DND-41 (cell line): ENCODE data around the gene TUBA4B.

Experiments
- ATAC-seq: fragments of 200-7000 bp; cut with Tn5 transposase; 3 replicates; pipeline ENCODE4 v1.9.1; 2021; ENCODE audit warnings: low read depth; ENCODE audit not compliant: insufficient read depth
- DNase-seq: peaks from one replicate; pipeline ENCODE4 v3.0.0-alpha.2; 2020
- H2AFZ ChIP-seq: 2 replicates; pipeline ENCODE4 v1.6.0; 2012; ENCODE audit warnings: low read depth, low read length
- H3K27ac ChIP-seq: 2 replicates; pipeline ENCODE4 v1.5.1; 2012; ENCODE audit warnings: low read length, inconsistent platforms
- H3K27me3 ChIP-seq: fragments of 200-600 bp; sonication (generic); 2 replicates; pipeline ENCODE4 v1.6.0; 2012; ENCODE audit warnings: low read length, mild to moderate bottlenecking, inconsistent platforms; ENCODE audit not compliant: insufficient read depth, poor library complexity
- H3K36me3 ChIP-seq: 2 replicates; pipeline ENCODE4 v1.5.1; 2012; ENCODE audit warnings: low read length, inconsistent platforms; ENCODE audit not compliant: insufficient read depth
- H3K4me1 ChIP-seq: 2 replicates; pipeline ENCODE4 v1.5.1; 2012; ENCODE audit warnings: mild to moderate bottlenecking, low read length; ENCODE audit not compliant: insufficient read depth
- H3K4me2 ChIP-seq: 2 replicates; pipeline ENCODE4 v1.6.0; 2012; ENCODE audit warnings: mild to moderate bottlenecking, moderate library complexity, low read length, inconsistent platforms; ENCODE audit not compliant: insufficient read depth
- H3K4me3 ChIP-seq, 2 experiments: fragments of 200-600 bp in 1 of 2; shearing (Covaris generic) in 1 of 2; 2 replicates each; pipeline ENCODE4 v1.5.1; 2012 to 2016; ENCODE audit warnings: inconsistent platforms in 2 of 2, low read length in 2 of 2, mild to moderate bottlenecking in 2 of 2, low read depth in 1 of 2, moderate library complexity in 1 of 2
- H3K79me2 ChIP-seq: 2 replicates; pipeline ENCODE4 v1.6.0; 2012; ENCODE audit warnings: low read length, inconsistent platforms; ENCODE audit not compliant: insufficient read depth
- H3K9ac ChIP-seq: 2 replicates; pipeline ENCODE4 v1.6.0; 2012; ENCODE audit warnings: low read depth, mild to moderate bottlenecking, inconsistent platforms, low read length, moderate library complexity
- H3K9me3 ChIP-seq: 2 replicates; pipeline ENCODE4 v1.5.1; 2012; ENCODE audit warnings: low read length, moderate library complexity, mild to moderate bottlenecking, inconsistent platforms; ENCODE audit not compliant: insufficient read depth, severe bottlenecking
- H4K20me1 ChIP-seq: 2 replicates; pipeline ENCODE4 v1.6.0; 2012; ENCODE audit warnings: low read length; ENCODE audit not compliant: insufficient read depth
- EZH2 ChIP-seq: IDR thresholded peaks from 3 replicates; pipeline ENCODE4 v1.6.1; 2012; ENCODE audit warnings: borderline replicate concordance, low read depth, mild to moderate bottlenecking, moderate library complexity, low read length, inconsistent platforms; ENCODE audit not compliant: severe bottlenecking
- TF ChIP-seq, protein P1 (sequence below): IDR thresholded peaks from 2 replicates; pipeline ENCODE4 v1.5.1; 2012; ENCODE audit warnings: borderline replicate concordance, low read length, moderate library complexity, mild to moderate bottlenecking; ENCODE audit not compliant: poor library complexity, severe bottlenecking; ENCODE audit errors: extremely low read depth

TUBA4B gene

DNA sequence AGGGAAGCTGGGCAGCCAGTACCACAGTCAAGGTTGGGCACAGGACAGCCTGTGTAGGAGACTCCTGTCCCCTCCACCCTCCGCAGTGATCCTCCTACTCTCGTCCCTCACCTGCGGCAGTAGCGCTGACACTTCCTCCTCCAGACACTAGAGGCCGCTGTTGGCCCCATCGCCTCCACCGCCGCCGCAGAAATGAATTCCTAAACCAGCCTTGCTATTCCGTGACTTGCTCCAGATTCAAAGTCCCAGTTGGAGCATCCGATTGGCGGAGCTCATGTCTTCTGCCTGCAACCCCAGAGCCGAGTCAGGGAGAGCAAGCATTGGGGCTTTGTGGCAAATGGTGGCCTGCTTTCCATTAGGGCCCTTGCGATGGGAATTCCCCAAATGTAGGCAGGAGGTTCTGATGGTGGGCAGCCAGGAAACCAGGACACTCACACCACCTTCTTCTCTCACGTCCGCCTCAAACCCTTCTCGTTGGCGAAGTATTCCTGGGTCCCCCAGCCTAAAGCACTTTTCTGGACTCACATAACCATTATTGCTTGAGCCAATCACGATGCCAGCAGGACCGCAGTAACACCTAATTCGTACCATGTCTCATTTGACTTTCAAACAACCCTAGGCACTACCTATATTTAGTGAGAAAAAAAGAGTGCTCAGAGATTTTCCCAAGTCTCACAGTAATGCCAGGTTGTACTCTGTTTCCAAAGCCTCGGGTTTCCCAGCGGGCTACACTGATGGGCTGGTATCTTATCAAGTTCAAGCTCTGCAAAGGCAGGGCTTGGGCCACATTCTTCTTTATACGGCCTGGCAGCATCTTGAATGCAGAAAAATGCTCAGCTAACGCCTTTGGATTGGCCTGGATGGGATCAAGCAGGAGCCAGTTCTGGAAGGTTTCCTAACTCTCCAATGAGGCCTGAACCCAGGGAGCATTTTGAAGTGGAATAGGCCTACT is 24.9 kb downstream of the TUBA4B start:
- peak; percentile 24 for ATAC-seq
- H3K79me2 ChIP-seq = no peaks in the 10 kb centered on the region
- peak overlapping the region; percentile 61; the same call in 1 of the 2 replicates for H3K27ac ChIP-seq
- peak overlapping the region; percentile 64; the same call in 1 of the 2 replicates for H3K9ac ChIP-seq
- H3K27me3 ChIP-seq = no peaks in the 10 kb centered on the region
- H3K4me3 ChIP-seq = peak overlapping the region in 1 of 2 experiments; percentile 60; a peak in 2 of 4 replicates
- peak; percentile 73 for DNase-seq
- H2AFZ ChIP-seq = peak overlapping the region; percentile 51; the same call in 1 of the 2 replicates
- no peak for TF ChIP-seq EZH2
- TF ChIP-seq, protein P1, sequence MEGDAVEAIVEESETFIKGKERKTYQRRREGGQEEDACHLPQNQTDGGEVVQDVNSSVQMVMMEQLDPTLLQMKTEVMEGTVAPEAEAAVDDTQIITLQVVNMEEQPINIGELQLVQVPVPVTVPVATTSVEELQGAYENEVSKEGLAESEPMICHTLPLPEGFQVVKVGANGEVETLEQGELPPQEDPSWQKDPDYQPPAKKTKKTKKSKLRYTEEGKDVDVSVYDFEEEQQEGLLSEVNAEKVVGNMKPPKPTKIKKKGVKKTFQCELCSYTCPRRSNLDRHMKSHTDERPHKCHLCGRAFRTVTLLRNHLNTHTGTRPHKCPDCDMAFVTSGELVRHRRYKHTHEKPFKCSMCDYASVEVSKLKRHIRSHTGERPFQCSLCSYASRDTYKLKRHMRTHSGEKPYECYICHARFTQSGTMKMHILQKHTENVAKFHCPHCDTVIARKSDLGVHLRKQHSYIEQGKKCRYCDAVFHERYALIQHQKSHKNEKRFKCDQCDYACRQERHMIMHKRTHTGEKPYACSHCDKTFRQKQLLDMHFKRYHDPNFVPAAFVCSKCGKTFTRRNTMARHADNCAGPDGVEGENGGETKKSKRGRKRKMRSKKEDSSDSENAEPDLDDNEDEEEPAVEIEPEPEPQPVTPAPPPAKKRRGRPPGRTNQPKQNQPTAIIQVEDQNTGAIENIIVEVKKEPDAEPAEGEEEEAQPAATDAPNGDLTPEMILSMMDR = peak; percentile 99
- H3K4me1 ChIP-seq = peaks cover 27% of the 10 kb centered on the region
- 0 out of 2 replicates have a peak, but pooled peaks cover 2% of the 10 kb centered on the region for H3K36me3 ChIP-seq
- no peaks in the 10 kb centered on the region for H3K9me3 ChIP-seq
- H4K20me1 ChIP-seq = peaks cover 4% of the 10 kb centered on the region; the same call in 1 of the 2 replicates
- peak overlapping the region; percentile 96 for H3K4me2 ChIP-seq

DNA sequence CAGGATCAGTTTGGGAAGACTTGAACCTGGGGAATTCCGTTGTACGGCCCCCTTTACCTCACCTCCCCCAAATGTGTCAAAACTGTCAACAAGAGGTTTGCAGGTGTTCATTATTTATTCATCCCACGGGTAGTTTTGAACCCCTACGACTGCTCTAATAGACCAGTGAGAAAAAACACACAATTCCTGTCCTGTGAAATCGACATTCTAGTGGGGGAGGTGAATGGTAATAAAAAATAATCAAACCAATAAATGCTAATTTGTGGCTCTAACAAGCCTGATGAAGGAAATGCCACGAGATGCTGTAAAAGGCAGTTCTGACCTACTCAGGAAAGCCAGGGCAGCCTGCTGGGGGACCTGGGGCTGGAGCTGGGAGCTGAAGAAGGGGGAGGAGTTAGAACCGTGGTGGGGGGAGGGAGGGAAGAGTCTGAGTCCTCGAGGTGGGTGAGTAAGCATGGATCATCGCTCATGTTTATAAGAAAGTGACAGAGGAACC is 25.7 kb downstream of the TUBA4B start:
- H3K27me3 ChIP-seq = no peaks in the 10 kb centered on the region
- DNase-seq (no peak), ATAC-seq (no peak; the same call in 2 of the 3 replicates)
- H3K4me1 ChIP-seq = peaks cover 27% of the 10 kb centered on the region
- H3K4me3 ChIP-seq = peak overlapping the region; percentile 19 to 60; a peak in 3 of 4 replicates
- H3K9me3 ChIP-seq = no peaks in the 10 kb centered on the region
- H3K79me2 ChIP-seq = no peaks in the 10 kb centered on the region
- 0 out of 2 replicates have a peak, but pooled peaks cover 2% of the 10 kb centered on the region for H3K36me3 ChIP-seq
- peak overlapping the region; percentile 54; the same call in 1 of the 2 replicates for H2AFZ ChIP-seq
- peaks cover 4% of the 10 kb centered on the region; the same call in 1 of the 2 replicates for H4K20me1 ChIP-seq
- peak overlapping the region; percentile 61; the same call in 1 of the 2 replicates for H3K27ac ChIP-seq
- TF ChIP-seq EZH2 = no peak
- TF ChIP-seq, protein P1 = no peak
- H3K9ac ChIP-seq = peak overlapping the region; percentile 64; the same call in 1 of the 2 replicates
- peak overlapping the region; percentile 96 for H3K4me2 ChIP-seq

DNA sequence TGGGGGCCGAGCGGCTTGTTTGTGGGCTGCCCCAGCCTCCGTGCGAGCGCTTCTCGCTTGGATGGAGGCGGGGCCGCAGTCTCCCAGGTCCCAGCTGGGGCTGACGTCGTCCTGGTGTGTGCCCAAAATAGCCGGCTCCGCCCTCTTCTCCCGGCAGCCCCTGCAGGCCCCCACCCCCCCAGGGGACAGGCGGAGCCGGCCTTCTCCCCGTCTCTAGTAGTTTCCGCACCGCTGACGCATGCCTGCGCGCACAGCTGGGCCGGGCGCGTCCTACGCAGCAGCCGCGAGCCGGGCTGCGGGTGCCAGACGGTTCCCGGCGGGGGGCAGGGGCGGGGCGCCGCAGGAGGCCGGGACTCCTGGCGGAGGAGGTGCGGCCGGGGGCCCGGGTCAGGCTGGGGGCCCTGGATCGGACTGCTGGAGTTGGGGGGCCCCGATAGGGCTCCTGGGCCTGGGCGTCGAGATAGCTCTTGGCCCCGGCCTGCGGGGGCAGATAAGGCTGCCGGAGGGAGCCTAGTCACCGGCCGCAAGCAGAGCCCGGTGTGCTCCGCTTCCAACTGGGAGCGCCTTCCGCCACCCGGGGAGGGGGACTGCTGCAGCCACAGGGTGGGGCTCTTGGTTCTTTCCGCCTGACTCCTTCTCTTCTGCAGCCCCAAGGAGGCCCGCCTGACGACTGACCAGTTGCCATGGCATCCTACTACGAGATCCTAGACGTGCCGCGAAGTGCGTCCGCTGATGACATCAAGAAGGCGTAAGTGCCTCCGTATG is 26.3 kb downstream of the TUBA4B start, which contains the start of gene DNAJB2:
DNAJB2 (plus strand) TSS at position 216 of the 765 bp plus-strand sequence; CDS start at position 684, 468 bp downstream.
- H3K4me2 ChIP-seq = peak within 1 kb of the TSS; percentile 96
- H3K36me3 ChIP-seq = 0 out of 2 replicates have a peak, but pooled peaks cover 4% of the 10 kb centered on the region
- H4K20me1 ChIP-seq = peaks cover 4% of the 10 kb centered on the region; the same call in 1 of the 2 replicates
- DNase-seq = peak; percentile 98
- peak within 1 kb of the TSS; percentile 64 for H3K9ac ChIP-seq
- no peaks in the 10 kb centered on the region for H3K9me3 ChIP-seq
- H3K4me3 ChIP-seq = peak within 1 kb of the TSS; percentile 25 to 60; a peak in 3 of 4 replicates
- TF ChIP-seq EZH2 = no peak
- TF ChIP-seq, protein P1 = no peak
- ATAC-seq = peak; percentile 95
- H3K27ac ChIP-seq = peak within 1 kb of the TSS; percentile 61
- no peaks in the 10 kb centered on the region for H3K27me3 ChIP-seq
- peak within 1 kb of the TSS; percentile 54 for H2AFZ ChIP-seq
- H3K4me1 ChIP-seq = peaks cover 27% of the 10 kb centered on the region
- no peaks in the 10 kb centered on the region for H3K79me2 ChIP-seq
